Islet of Langerhans (tissue), 1 donor: ENCODE measurements around the gene SMAD3.

Experiments used
- FAIRE-seq: peaks from one replicate; lab custom pipeline; 2011; peaks lifted over from hg19 to GRCh38; lab: Jason Lieb, UNC

Gene SMAD3

GRCh38 chr15:67166280-67167009, 101.0 kb downstream of the SMAD3 start:
- FAIRE-seq, result no peak

- FAIRE-seq, result no peak
These were observed 101.7 kb downstream of the SMAD3 start for GRCh38 chr15:67167091-67167490.

GRCh38 chr15:67168694-67169093, 103.3 kb downstream of the SMAD3 start:
- no peak for FAIRE-seq

GRCh38 chr15:67170143-67170925, 104.9 kb downstream of the SMAD3 start:
- no peak for FAIRE-seq

- no peak for FAIRE-seq
These were observed 106.1 kb downstream of the SMAD3 start for GRCh38 chr15:67171471-67171870.

GRCh38 chr15:67172172-67172571, 106.8 kb downstream of the SMAD3 start:
- FAIRE-seq, result no peak

- FAIRE-seq, result no peak
These were observed 107.6 kb downstream of the SMAD3 start for GRCh38 chr15:67173005-67173404.

GRCh38 chr15:67173786-67174185, 108.4 kb downstream of the SMAD3 start:
- no peak for FAIRE-seq

GRCh38 chr15:67174446-67174845, 109.0 kb downstream of the SMAD3 start:
- no peak for FAIRE-seq

GRCh38 chr15:67174864-67175573, 109.6 kb downstream of the SMAD3 start:
- FAIRE-seq, result no peak

GRCh38 chr15:67175643-67176071, 110.3 kb downstream of the SMAD3 start:
- FAIRE-seq, result no peak

GRCh38 chr15:67176195-67176971, 111.0 kb downstream of the SMAD3 start:
- no peak for FAIRE-seq

GRCh38 chr15:67177752-67178151, 112.3 kb downstream of the SMAD3 start:
- FAIRE-seq, result no peak

GRCh38 chr15:67178569-67179210, 113.3 kb downstream of the SMAD3 start:
- FAIRE-seq, result no peak

- FAIRE-seq, result no peak
These were observed 114.1 kb downstream of the SMAD3 start for GRCh38 chr15:67179411-67179995.

GRCh38 chr15:67180035-67180434, 114.6 kb downstream of the SMAD3 start:
- no peak for FAIRE-seq

- FAIRE-seq, result no peak
These were observed 115.3 kb downstream of the SMAD3 start for GRCh38 chr15:67180514-67181191.

- FAIRE-seq, result no peak
These were observed 115.8 kb downstream of the SMAD3 start for GRCh38 chr15:67181221-67181639.

- no peak for FAIRE-seq
These were observed 118.2 kb downstream of the SMAD3 start for GRCh38 chr15:67183443-67184169.
